ENCODE measurements around the gene EML1.
A peak's percentile ranks its signal among the peaks of the same experiment; 100 is the strongest.
"Not testable (repeated sequence)": the region's sequence is repeated elsewhere in the genome, so short reads cannot be mapped to it uniquely, and the experiment has no call there.

EML1 gene

DNA sequence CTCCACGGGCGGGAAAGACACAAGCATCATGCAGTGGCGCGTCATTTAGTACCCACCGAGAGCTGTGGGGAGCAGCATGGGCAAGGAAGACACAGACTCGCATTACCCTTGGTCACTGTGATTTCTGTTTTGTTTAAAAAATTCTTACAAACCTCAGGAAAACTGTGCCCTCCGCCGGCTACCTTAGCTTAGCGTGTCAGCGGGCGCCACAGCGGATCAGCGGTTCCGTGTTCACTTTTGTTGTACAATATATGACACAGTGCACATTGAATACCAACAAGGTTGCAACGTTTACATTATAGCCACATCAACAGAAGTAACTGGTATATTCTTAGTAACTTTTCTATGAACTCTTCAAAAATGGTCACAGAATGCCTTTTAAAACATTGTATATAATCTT, 146.9 kb downstream of the EML1 start:
- no peak overlapping the region for H3K4me3 ChIP-seq (ENCODE audit: low read depth, low read length)
- TF ChIP-seq, protein P1, sequence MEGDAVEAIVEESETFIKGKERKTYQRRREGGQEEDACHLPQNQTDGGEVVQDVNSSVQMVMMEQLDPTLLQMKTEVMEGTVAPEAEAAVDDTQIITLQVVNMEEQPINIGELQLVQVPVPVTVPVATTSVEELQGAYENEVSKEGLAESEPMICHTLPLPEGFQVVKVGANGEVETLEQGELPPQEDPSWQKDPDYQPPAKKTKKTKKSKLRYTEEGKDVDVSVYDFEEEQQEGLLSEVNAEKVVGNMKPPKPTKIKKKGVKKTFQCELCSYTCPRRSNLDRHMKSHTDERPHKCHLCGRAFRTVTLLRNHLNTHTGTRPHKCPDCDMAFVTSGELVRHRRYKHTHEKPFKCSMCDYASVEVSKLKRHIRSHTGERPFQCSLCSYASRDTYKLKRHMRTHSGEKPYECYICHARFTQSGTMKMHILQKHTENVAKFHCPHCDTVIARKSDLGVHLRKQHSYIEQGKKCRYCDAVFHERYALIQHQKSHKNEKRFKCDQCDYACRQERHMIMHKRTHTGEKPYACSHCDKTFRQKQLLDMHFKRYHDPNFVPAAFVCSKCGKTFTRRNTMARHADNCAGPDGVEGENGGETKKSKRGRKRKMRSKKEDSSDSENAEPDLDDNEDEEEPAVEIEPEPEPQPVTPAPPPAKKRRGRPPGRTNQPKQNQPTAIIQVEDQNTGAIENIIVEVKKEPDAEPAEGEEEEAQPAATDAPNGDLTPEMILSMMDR (IDR thresholded peaks at IDR 0.05; ENCODE audit: low read depth, low read length) = no peak

DNA sequence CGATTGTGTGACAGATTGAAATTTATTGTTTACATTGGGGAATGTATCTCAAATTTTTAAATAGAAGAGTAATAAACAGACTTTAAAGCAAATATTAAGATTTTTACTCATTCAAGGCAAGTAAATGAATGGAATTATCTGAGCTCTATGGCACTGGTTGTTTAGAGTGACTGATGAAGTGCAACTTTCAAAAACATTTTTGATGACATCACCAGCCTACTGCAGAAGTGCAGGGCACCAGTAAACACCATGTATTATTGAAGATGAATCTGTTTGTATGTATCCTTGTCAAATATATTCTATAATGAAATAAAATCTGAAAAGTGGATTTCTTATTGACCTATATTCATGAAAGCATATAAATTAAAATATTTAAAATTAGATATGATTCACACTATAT, 148.0 kb downstream of the EML1 start:
- H3K4me3 ChIP-seq (ENCODE audit: low read depth, low read length) = no peak overlapping the region
- TF ChIP-seq, protein P1 (IDR thresholded peaks at IDR 0.05; ENCODE audit: low read depth, low read length) = no peak

DNA sequence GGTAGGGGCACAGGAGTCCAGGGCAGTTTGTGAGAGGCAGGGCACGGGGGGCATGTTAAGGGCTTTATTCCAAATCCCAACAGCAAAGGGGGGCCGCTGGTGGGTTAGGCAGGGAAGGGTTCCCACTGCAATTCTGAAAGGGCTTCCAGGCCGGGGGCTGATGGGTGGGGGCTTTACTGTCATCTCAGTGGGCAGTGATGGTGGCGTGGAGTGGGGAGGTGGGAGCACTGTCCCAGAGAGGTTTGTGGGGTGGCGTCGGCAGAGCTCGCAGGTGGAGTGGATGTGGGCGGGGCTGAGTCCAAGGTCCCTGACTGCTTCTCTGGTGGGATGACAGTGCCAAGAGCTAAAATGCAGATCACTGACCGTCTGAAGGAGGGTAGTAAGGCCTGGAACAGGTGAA, 150.4 kb downstream of the EML1 start:
- TF ChIP-seq, protein P1 (IDR thresholded peaks at IDR 0.05; ENCODE audit: low read depth, low read length) = no peak
- H3K4me3 ChIP-seq (ENCODE audit: low read depth, low read length) = no peak overlapping the region

- TF ChIP-seq, protein P1 (IDR thresholded peaks at IDR 0.05; ENCODE audit: low read depth, low read length) = no peak
- no peak overlapping the region for H3K4me3 ChIP-seq (ENCODE audit: low read depth, low read length)
Measured at GRCh38 chr14:99944241-99944651, 151.0 kb downstream of the EML1 start.

DNA sequence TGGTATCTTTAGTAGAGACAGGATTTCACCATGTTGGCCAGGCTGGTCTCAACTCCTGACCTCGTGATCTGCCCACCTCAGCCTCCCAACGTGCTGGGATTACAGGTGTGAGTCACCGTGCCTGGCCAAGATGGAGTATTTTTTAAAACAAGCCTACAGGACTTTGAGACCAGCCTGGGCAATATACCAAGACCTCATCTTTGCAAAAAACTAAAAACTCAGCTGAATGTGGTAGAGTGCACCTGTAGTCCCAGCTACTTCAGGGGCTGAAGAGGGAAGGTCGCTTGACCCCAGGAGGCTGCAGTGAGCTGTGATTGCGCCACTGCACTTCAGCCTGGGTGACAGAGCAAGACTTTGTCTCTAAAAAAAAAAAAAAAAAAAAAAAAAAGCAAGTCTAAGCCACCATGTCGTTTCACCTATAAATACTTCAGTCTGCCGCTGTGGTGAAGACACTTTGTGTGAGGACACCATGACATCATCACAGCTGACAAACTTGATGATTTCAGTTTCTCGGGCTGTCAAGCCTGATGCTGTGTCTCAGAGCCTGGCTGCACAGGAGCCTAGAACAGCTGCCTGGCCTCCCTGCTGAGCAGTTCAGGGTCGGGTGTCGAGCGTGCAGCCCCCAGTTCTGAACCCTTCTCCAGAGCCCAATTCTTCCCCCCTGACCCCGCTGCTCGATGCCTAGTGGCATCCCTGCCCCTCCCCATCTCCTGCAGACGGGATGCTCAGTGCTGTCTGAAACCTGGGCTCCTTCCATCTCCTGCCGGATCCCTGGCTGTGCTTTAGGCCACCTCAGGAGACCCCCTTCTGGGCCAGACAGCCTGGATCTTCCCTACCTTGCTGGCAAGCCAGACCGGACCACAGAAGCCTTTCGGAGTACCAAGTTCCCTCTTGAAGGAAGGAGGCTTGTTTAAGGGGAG, 152.8 kb downstream of the EML1 start:
- TF ChIP-seq, protein P1 (IDR thresholded peaks at IDR 0.05; ENCODE audit: low read depth, low read length) = no peak
- H3K4me3 ChIP-seq (ENCODE audit: low read depth, low read length) = no peak overlapping the region

- no peak overlapping the region for H3K4me3 ChIP-seq (ENCODE audit: low read depth, low read length)
- TF ChIP-seq, protein P1 (IDR thresholded peaks at IDR 0.05; ENCODE audit: low read depth, low read length) = peak; percentile 95
Measured at GRCh38 chr14:99946652-99947489, 153.7 kb downstream of the EML1 start.

- H3K4me3 ChIP-seq (ENCODE audit: low read depth, low read length) = no peak overlapping the region
- TF ChIP-seq, protein P1 (IDR thresholded peaks at IDR 0.05; ENCODE audit: low read depth, low read length) = no peak
Measured at GRCh38 chr14:99947695-99948094, 154.5 kb downstream of the EML1 start.

DNA sequence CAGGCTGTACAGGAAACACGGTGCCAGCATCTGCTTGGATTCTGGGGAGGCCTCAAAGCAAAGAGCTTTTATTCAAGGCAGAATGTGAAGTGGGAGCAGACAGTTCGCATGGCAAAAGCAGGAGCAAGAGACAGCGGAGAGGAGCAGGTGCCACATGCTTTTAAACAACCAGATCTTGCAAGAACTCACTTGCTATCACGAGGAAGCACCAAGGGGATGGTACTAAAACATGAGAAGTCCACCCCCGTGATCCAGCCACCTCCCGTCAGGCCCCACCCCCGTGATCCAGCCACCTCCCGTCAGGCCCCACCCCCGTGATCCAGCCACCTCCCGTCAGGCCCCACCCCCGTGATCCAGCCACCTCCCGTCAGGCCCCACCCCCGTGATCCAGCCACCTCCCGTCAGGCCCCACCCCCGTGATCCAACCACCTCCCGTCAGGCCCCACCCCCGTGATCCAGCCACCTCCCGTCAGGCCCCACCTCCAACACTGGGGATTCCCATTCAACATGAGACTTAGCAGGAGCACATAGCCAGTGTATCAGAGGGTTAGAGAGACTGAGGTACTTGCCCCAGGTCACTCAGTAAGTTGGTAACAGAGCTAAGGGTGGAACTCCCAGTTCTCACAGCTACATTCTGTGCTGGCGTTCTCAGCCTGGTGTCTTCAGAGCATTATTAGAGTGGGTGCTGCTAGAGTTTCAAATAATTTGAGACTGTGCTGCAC, 156.0 kb downstream of the EML1 start:
- not testable (repeated sequence) for H3K4me3 ChIP-seq (ENCODE audit: low read depth, low read length)

All from WI38 (cell line).